Measurements from ENCODE around the gene LIPA.
A peak's percentile ranks its signal among the peaks of the same experiment; 100 is the strongest.
"Not testable (repeated sequence)": the region's sequence is repeated elsewhere in the genome, so short reads cannot be mapped to it uniquely, and the experiment has no call there.

The LIPA gene

DNA sequence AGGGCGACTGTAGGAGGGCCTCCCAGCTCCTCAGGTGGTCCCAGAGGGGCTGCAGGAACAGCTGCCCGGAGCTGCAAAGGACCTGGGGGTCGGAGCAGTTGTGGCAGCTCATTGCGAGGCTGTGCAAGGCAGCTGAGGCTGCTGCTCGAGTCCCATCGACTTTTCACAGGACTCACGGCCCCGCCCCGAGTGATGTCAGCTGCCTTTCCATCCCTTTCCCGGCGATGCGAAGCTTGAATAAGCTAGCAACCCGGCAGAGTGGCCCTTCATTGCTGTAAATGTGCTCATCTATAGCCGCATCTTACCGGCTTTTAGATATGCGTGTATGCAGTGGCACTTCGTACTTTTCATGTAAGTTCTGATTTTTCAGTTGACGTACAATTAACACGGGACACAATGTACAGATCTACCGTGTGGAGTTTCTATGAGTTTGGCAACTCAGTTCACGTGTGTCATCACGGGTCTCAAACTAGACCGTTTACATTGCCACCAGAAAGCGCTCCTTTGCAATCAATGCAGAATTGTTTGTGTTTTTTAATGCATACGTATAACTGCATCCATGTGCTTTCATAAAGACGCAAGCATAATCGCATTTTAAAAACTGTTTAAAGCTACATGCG is 44.3 kb downstream of the LIPA start, which contains the start of gene CH25H:
TSS of gene CH25H (minus strand) at position 137 of the 620 bp plus-strand sequence. CDS start at position 112, 25 bp downstream.
- peak; percentile 50 for DNase-seq

DNA sequence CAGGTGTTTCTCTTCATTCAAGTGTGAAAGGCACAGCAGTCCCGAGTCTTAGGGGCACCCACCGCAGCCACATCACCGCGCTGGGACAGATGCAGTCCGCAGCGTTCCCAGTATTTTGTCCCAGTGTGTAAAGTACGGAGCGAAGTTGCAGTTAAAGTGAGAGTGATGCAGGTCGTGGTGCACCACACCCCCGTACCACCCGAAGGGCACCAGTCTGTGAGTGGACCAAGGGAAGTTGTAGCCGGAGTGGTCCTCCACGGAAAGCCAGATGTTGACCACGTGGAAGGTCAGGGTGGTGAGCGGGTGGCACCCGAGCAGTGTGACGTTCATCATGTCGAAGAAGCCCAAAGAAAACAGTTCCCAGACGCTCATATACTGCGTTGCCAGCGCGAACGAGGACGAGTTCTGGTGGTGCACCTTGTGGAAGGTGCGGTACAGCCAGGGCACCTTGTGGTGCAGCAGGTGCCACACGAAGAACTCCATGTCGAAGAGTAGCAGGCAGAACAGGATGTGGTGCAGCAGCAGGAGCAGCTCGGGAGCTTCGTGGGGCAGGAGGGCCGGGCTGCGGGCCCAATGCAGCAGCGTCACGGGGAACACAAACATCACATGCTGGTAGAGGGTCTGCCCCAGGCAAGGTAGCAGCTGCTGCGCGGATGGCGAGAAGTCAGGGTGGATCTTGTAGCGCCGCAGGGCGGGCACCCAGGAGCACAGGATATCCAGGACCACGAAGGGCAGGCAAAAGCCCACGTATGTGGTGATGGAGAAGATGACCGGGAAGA is 45.0 kb downstream of the LIPA start:
- DNase-seq: peak; percentile 16

DNA sequence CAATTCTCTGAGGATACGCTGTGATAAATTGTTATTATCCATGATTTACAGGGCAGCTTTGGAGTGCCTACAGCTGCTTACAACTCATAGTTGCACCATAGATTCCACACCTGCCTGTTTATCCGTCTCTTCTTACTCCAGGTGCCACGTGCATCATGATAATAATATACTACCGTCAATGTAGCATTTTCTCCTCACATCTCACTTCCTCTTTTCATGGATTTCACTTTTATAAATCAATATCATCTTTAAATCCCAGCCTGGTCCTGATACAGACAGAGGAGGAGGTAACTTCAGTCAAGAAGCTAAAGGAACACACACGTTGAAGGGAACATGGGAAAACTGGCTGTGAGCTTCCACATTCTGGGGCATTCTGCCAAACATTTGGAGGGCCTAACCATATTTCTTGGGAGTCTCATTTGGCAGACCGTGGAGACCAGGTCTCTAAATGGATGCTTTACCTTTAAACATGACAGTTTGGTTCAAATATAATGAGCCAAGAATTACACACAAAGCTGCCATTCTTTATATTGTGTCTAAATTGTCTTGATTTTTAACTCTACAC is 46.9 kb downstream of the LIPA start:
- DNase-seq: no peak

DNA sequence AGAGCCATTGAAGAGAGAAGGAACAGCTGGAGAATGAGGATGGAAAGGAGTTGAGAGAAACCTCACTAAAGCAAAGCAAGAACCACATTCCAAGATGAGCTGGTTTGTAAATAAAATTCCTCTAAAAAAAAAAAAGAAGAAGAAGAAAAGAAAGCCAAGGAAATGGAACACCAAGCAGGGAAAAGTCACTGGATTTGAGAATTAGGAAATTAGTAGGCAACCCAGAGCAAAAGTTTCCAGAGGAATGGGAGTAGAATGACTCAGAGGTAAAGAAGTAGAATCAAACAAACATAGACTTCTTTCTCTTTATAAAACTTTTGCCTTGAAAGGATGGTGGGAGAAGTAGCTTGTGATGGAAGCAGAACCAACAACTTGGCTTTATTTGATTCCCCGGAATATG is 48.3 kb downstream of the LIPA start:
- DNase-seq: no peak

DNA sequence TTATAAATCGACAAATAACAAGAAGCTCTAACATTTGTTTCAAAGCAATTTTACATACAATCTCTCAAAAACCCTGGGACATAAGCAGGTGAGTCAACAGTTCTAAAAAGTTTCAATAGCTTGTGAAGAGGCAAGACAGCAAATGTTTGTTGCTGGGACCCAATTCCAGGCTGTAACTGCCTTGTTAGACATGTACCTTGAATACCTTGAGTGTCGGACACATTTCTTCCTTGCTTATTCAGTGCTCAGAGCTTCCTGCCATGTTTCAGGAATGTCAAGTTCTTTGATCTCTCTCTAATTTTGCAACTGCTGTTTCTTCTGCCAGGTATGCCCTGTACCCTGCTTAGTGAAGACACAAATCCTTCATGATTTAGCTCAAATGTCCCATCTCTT is 49.5 kb downstream of the LIPA start:
- DNase-seq: no peak

DNA sequence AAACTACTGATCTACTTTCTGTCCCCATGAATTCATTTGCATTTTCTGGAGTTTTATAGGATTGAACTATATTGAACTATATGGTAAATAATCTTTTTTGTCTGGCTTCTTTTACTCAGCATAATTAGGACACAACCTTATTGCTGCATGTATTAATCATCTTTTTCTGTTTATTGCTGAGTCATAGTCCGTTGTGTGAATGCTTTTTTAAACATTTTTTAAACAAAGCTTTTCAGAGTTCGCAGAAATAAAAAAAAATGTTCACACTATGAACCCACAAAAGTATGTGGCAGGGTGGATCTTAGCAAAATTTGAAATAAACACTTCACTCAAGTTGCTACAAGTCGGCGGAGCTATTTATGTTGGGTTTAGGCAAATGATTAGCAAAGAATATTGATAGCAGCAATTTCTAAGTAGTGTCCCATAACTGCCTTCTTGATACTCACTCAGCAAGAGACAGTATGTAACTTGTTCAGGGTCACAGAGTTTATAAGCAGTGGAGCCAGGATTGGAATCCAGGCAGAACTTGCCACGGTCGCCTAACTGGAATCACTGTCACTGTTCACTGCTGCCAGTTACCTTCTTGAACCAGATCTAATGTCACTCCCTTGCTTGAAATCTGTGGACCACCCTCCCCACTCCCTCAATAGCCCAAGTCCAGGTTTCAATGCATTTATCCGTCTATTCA is 50.1 kb downstream of the LIPA start:
- DNase-seq: no peak

DNA sequence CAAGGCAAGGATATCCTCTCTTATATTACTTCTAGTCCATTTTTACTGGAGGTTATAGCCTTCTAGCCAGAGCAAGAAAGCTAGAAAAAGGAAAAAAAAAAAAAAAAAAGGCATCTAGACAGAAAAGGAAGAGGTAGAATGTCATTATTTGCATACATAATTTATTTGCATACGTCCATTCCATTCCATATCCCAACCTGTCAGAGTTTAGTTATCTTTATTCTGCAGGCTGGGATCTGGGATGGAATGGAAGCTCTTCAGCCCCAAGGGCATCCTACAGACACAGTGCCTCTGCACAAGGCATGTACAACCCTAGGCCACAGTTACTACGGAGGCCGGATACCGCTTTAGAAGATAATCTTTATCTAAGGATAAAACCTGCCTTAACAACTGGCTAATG is 54.1 kb downstream of the LIPA start:
- DNase-seq: no peak

DNA sequence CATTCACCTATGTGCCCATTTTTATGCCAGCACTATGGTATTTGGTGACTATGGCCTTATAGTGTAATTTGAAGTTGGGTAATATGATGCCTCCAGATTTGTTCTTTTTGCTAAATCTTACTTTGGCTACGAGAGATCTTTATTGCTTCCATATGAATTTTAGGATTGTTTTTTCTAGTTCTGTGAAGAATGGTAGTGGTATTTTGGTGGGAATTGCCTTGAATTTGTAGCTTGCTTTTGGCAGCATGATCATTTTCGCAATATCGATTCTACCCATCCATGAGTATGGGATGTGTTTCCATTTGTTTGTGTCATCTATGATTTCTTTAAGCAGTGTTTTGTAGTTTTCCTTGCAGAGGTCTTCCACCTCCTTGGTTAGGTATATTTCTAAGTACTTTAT is 60.3 kb downstream of the LIPA start:
- not testable (repeated sequence) for DNase-seq

DNA sequence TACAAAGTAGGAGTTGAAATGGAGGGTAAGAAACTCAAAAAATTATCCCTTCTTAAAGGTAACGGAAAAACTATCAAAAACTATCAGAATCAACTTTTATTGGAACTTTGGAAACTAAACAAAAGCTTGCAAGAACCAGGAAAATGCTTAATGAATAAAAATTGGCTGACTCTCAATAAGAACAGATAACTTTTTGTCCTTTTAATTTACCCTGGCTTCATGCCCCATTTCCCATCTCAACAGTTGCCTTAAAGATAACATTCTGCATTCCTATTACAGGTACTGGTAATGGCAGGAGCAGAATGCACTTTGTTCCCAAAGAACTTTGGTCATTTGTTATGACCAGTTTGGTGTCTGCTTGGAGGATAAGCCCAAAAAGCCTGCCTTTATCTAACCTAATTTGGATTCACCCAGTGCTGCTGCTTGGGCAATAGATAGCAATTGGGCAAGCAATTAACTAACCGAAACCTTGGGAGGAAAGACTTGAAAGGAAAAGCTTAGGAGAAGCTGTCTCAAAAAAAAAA is 62.3 kb downstream of the LIPA start:
- DNase-seq: no peak

DNA sequence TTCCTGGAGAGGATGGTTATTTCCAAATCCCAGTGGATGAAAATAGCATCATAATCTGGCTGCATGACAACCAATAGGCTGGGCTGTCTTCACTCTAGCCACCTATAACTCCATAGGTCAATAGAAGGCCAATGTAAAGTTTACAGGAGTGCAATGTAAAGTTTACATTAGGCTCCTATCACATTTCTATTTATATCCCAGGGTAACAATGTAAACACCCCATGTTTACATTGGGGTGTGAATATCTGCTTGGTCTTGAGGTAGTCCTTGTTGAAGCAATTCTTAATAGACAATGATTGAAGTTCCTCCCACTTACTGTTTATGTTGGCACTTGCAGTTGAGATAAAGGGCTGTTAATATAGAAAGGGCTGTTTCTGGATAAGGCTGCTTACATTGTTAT is 65.9 kb downstream of the LIPA start:
- DNase-seq: no peak

DNA sequence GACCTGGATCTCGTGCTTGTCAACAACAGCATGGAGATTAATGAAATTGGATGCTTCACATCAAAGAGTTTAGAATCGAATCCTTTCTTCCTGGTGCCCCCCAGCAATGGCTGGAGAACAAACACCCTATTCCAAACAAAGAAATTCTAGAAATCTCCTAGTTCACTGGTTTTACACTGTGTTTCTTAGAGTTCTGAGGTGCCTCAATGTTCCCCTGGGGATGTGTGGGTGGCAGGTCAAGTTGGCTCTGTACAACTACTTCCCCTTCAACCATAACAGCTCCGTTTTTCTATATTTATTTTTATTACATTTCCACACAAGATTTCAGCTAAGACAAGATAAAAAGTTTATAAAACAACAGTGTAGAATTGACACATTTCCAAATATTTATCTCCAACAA is 66.9 kb downstream of the LIPA start:
- no peak for DNase-seq

DNA sequence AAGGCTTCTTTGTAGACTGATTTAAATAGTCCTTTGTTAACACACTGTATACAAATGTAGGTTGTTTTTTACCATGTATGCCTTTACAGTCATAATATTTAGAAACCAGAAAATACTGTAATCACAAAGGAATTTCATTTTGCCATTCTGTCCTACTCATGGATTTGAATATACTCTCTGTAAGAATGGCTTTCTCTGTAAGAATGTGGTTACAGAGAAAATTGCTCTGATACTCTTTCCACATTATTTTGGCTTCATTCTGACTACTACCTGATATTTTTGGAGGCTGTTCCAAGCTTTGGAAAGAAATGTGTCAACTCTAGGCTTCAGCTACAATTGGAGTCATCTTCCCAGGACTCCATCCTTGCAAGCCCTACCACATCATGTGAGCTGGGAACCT is 68.0 kb downstream of the LIPA start:
- no peak for DNase-seq

DNA sequence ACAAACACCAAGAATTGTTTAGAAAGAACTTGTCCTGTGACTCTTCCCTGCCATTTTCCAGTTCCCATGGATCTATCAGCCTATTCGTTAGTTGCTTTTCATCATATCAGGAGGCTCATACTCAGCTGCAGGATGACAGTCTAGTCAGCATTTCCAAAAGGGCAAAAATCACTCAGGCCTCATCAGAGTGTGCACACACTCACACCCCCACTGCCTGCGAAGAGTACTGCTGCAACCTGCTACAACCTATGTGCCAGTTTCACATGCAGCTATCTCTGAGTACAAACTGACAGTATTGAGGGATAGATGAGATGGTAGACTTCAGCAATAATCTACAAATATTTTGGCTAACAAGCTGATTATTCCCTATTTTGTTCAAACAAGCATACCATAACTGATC is 68.7 kb downstream of the LIPA start:
- no peak for DNase-seq

DNA sequence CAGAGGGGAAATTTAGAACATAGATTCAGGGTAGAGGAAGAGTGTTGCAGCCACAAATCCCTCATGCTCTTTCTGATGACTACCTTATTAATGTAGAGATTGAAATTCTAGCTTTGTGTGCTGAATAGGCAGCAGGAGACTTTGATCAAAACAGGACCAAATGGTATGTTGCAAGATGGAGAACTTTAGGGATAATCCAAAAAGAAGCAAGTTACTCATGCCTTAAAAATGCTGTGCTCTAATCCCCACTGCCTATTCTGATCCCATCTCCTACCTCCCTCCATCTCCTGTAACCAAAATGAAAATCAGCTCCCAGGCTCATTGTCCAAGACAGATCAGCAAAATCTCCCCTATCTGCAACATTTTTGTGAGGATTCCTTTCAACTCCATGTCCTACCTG is 75.8 kb downstream of the LIPA start:
- DNase-seq: no peak

DNA sequence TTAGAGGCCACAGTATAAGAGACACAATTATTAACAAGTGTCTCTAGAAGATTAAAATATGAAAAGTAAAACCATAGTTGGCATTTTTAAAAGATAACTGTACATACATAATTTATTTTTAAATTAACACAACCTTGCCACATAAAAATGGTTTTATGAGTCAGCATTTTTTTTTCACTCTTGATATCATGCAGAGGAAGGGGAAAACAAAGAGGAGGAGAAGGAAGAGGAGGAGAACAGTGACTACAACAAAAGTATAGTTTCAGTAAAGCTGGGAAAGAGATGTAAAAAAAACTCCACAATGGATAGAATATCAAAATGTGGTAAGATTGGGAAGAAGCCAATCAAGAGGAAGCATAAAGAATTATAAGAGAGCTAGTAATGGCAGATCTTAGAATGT is 78.5 kb downstream of the LIPA start:
- DNase-seq: no peak

DNA sequence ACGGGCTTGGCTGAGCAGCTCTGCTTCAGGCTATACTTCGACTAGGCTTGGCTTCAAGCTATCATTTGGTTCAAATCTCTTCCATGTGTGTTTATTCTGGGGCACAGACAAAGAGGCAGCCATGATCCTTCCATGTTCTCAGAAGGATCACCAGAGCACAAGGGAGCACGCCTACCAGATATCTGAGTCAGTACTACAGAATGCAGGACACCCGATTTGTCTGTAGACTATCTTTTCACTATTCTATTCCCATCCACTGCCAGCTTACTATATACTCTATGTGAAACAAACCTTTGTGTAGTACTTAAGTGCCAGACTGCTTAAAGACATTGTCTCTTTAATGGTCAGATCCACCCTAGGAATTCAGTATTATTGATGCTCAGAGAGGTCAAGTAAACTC is 79.6 kb downstream of the LIPA start:
- DNase-seq: no peak

DNA sequence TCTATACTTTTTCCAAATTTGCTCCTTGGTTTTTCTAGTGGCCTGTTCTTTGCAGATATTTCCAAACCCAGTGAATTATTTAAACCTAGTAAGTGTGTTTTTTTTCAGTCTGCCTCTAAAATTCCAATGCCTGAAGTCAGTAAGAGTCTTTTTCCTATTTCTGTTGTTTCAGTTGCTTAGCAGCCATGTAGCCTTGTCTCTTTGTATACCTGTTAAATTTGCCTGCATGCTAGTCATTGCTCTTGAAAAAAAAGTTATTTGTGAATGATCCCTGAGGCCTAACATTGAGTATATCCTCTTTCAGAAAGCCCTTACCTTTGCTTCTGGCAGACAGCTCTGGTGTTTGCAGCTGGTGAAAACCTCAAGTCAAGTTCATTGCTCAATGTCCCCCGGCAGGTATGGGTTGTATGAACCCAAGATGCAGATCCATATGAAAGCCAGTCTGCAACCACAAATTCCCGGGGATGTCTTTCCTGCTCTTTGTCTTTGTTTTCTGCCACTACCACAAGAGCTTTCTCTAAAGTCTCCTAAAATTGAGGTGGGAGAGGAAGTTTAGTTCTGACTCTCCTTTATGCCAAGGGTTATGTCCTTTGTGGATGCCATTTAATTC is 80.2 kb downstream of the LIPA start:
- no peak for DNase-seq

DNA sequence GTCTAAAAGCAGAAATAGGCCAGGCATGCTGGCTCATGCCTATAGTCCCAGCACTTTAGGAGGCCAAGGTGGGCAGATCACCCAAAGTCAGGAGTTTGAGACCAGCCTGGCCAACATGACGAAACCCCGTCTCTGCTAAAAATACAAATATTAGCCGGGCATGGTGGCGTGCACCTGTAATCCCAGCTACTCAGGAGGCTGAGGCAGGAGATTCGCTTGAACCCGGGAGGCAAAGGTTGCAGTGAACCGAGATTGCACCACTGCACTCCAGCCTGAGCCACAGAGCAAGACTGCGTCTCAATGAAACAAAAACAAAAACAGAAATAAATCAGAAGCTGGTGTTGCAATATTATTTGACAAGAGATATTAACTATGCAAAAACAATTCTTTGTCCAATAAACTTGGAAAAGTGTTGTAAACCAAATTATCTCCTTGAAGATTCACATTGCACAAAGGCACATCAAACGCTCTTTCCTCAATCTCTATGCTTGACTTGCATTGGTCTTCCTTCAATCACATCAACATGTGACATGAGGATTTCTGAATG is 83.1 kb downstream of the LIPA start:
- DNase-seq: not testable (repeated sequence)

DNA sequence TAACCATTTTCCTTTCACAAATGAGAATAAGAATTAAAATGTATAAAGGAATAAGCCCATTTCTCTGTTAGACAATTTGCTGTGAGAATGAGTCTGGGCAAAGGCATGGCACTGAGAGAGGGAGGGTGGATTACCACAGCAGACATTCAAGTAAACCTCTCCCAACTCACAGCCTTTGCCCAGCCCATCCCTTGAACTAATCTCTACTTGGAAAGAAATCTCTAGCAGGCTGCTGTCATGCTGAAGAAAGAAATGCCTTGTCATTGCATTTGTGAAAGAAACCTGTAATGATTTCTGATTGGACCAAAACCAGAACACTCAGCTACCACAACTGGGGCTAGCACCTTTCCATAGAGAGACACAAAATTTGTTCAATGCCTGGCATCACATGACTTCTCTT is 83.7 kb downstream of the LIPA start:
- no peak for DNase-seq

DNA sequence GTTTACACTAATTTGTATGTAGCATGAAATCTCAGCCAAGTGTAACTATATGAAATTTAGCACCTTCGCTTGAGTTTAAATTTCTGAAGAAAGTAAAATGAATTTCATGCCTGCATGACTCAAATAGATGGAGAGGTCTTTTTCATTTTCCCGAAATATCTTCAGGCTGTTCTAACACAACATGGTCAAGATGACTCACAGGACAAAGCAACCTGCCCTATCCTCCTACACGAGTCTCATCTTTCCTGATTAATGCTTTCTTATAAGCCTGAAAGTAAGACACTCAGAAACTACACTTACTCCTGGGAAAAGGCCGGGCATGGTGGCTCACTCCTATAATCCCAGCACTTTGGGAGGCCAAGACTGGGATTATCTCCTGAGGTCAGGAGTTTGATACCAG is 85.7 kb downstream of the LIPA start:
- DNase-seq: peak; percentile 3

DNA sequence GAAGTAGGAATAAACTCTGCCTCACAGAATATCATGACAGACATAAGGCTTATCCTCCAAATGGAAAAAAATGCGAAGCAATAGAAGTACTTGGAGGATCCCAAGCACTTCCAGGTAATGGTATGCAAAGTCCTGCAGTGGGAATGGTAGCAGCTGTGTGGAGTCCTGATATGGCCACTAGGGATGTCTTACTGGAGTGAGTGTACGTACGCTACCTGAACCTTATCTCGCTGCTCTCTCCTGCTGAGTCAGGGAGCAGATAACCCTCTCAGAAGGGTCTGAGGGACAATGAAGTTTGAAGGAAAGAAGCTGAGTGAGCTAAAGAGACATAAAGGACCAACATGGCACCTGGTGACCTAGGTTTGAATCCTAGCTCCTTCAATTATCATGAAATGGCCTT is 86.7 kb downstream of the LIPA start:
- no peak for DNase-seq

DNA sequence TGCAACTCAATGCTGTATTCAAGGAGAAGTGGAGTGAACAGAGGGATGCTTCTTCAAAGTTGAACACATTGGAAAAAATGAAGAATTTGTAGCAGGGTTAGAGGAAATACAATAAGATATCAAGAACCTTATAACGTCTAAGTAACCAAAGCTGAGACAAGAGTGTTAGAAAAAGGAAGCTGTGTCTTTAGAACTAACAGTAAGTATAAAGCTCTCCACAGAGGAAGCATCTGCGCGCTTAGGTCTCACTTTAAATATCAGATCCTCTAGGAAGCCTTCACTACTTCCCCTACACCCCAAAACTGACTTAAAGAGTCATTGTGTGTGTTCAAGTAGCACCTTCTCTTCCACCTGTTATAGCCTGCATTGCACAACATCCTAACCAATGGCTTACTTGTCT is 87.5 kb downstream of the LIPA start:
- no peak for DNase-seq

All from activated CD4-positive, alpha-beta T cell treated with anti-CD3 and anti-CD28 coated beads, Interleukin-2, Interleukin-6, amounts not matched to agents 100 ng/mL and 50 ng/mL, durations not matched to agents 16 hours and 8 hours (primary cell).